ENCODE data around the gene ABHD17A. TPM values are rescaled to one million over a fixed set of nuclear protein-coding genes. Genes with fewer than 3 reads are reported as not detected.

ABHD17A gene
- total and polyA plus RNA-seq, 4 donors = 53.5 to 141 (median 122) TPM

DNA sequence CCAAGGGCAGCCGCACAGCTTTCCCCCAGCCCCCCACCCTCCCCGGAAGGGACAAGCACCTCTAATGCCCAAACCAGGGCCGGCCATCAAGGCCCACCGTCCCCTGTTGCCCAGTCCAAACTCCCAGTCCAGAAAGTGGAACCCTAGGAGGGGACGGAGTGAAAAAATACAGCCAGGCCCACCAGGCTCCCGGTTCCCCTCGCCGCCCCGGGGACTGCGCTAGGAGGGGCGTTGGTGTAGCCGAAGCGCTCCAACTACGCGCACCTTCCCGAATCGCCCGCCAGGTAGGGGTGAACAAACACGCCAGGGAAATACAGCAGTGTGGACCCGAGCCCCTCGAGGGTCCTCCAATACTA lies 23.2 kb downstream of the ABHD17A start:
- Histone ChIP-seq H3K4me3 (ENCODE audit: low read depth, low read length) (peak overlapping the region; percentile 60), H3K36me3 (ENCODE audit: control insufficient read depth, insufficient read depth, low read length) (no peaks in the 10 kb centered on the region), H3K27me3 (ENCODE audit: control insufficient read depth, insufficient read depth, low read length) (no peaks in the 10 kb centered on the region), H3K9me3 (ENCODE audit: control insufficient read depth, insufficient read depth, low read length) (no peaks in the 10 kb centered on the region), H3K27ac (ENCODE audit: low read depth, low read length) (peak overlapping the region; percentile 61), H3K4me1 (ENCODE audit: control insufficient read depth, insufficient read depth, low read length) (peaks cover 68% of the 10 kb centered on the region)
- WGBS (ENCODE audit: insufficient coverage) = 4% methylated on average over 18 of the region's 21 CpGs
- no peak for DNase-seq (ENCODE audit: low read depth in 4 of 6, low spot score in 6 of 6)

DNA sequence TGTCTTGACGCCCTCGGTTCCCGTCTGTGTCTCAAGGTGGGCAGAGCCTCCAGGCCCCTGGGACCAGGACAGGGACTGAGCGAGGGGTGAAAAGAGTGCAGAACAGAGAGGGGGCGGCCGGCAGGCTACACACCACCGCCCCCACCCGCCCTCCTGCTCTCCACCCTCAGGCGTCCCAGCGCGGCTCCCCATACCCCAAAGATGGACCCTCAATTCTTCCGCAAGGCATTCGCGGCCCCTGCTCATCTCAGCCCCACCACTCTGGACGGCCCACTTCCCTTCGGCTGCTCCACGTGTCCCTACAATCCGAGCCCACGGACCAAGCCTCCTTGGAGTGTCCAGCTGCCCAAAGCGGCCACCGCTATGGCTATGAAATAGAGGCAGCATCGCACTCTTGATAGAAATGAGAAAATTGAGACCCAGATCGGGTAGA lies 23.7 kb downstream of the ABHD17A start:
- no peak for DNase-seq (ENCODE audit: low read depth in 4 of 6, low spot score in 6 of 6)
- Histone ChIP-seq H3K4me3 (ENCODE audit: low read depth, low read length) (peak overlapping the region; percentile 60), H3K27ac (ENCODE audit: low read depth, low read length) (peak overlapping the region; percentile 61), H3K4me1 (ENCODE audit: control insufficient read depth, insufficient read depth, low read length) (peaks cover 71% of the 10 kb centered on the region), H3K36me3 (ENCODE audit: control insufficient read depth, insufficient read depth, low read length) (no peaks in the 10 kb centered on the region), H3K9me3 (ENCODE audit: control insufficient read depth, insufficient read depth, low read length) (no peaks in the 10 kb centered on the region), H3K27me3 (ENCODE audit: control insufficient read depth, insufficient read depth, low read length) (no peaks in the 10 kb centered on the region)
- 16% methylated on average over 16 of the region's 23 CpGs for WGBS (ENCODE audit: insufficient coverage)

DNA sequence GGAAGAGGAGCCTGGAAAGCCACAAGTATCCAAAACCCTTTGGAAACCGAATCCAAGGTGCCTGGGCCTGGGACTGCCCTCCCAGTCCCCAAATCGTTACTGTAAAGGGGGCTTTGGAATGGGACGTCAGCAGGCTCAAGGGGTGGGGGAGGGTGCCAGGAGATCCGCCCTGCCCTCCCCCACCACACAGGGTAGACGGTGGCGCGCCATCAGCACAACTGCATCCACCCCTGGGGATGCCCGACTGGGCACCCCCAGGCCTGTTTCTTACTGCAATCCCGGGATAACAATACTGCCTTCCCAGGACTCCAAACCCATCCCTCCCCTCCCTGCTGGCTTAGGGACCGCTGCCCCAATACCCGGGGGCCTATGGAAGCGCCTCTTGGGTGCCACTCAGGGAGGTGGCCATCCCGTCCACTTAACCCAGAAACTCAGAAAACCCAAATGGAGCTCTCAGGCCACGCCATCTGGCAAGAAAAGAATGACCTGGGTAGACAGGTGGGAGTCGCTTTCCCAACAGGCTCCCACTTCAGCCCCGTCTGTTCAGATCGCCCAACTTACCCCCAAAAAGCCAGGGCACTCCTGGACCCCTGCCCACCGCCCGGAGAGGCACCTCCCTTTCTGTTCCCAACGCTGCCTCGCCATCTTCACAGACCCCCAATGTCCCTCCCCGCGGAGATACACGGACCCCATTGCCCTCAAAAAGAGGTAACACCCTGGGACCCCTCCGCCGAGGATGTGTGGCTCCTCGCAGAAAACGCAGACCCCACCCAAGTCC lies 24.3 kb downstream of the ABHD17A start:
- Histone ChIP-seq H3K4me3 (ENCODE audit: low read depth, low read length) (peak overlapping the region; percentile 60), H3K36me3 (ENCODE audit: control insufficient read depth, insufficient read depth, low read length) (no peaks in the 10 kb centered on the region), H3K27me3 (ENCODE audit: control insufficient read depth, insufficient read depth, low read length) (no peaks in the 10 kb centered on the region), H3K4me1 (ENCODE audit: control insufficient read depth, insufficient read depth, low read length) (peaks cover 77% of the 10 kb centered on the region), H3K9me3 (ENCODE audit: control insufficient read depth, insufficient read depth, low read length) (no peaks in the 10 kb centered on the region), H3K27ac (ENCODE audit: low read depth, low read length) (peak overlapping the region; percentile 61)
- WGBS (ENCODE audit: insufficient coverage) = 36% methylated on average over 25 of the region's 28 CpGs
- no peak for DNase-seq (ENCODE audit: low read depth in 4 of 6, low spot score in 6 of 6)

DNA sequence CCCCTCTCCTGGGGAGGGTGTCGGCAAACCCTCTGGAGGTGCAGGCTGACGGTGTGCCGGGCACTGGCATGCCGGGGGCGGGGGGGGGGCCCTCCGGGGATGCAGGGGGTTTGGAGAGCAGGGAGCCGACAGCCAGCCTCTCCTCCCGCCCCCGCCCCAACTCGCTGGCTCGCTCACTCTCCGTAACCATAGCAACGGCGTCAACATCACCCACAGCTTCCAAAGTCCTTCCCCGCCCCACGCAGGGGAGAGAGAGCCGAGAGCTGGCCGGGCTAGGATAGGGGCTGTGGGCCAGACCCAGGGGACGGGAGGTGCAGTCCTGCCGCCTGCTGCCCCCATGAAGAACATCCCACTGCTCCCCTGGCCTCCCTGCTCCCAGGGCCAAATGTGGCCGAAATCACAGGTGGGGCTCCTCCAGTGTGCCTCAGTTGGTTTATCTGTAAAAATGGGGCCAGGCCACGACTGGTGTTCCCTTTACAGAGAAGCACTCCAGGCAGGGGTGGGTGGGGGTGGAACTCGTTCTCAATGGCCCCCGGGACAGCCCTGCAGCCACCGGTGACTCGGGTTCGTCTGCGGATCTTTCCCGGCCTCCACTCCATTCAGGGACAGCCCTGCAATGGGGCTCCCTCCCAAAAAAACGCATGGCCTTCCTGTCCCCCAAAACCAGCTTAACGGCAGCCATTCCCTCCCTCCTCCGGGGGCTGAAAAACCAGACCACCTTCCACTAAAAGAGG lies 25.1 kb downstream of the ABHD17A start:
- Histone ChIP-seq H3K4me1 (ENCODE audit: control insufficient read depth, insufficient read depth, low read length) (peaks cover 83% of the 10 kb centered on the region), H3K9me3 (ENCODE audit: control insufficient read depth, insufficient read depth, low read length) (no peaks in the 10 kb centered on the region), H3K27me3 (ENCODE audit: control insufficient read depth, insufficient read depth, low read length) (no peaks in the 10 kb centered on the region), H3K4me3 (ENCODE audit: low read depth, low read length) (peak overlapping the region; percentile 18), H3K36me3 (ENCODE audit: control insufficient read depth, insufficient read depth, low read length) (no peaks in the 10 kb centered on the region), H3K27ac (ENCODE audit: low read depth, low read length) (no peak overlapping the region)
- 4% methylated on average over 20 of the region's 32 CpGs for WGBS (ENCODE audit: insufficient coverage)
- DNase-seq (ENCODE audit: low read depth in 4 of 6, low spot score in 6 of 6) = peak in 2 of 6 donors; percentile 89 to 93

DNA sequence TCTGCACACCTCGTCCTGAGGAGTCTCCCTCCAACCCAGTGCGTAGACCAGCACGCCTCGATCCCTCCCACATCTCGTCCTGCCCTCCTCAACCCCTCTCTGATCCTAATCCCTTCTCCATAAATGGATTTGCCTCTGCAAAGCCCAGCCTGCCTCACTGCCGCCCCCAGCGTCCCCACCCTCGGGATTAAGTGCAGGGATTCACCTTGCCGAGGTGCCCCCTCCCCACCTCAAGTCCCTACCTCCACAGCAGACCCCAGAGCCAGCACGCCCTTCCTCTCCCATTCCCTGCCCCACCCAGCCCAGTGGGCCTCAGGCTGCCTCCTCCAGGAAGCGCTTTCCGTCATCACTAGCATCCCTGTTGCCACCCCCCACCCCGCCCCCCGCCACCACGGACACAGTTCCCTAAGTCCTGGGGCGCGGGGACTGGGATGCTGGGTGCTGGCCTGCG lies 25.9 kb downstream of the ABHD17A start:
- H3K4me3 ChIP-seq (ENCODE audit: low read depth, low read length) = no peak overlapping the region
- H3K4me1 ChIP-seq (ENCODE audit: control insufficient read depth, insufficient read depth, low read length) = peaks cover 83% of the 10 kb centered on the region
- H3K36me3 ChIP-seq (ENCODE audit: control insufficient read depth, insufficient read depth, low read length) = peaks cover 7% of the 10 kb centered on the region
- H3K27me3 ChIP-seq (ENCODE audit: control insufficient read depth, insufficient read depth, low read length) = no peaks in the 10 kb centered on the region
- no peak for DNase-seq (ENCODE audit: low read depth in 4 of 6, low spot score in 6 of 6)
- 46% methylated on average over 11 of the region's 18 CpGs for WGBS (ENCODE audit: insufficient coverage)
- H3K9me3 ChIP-seq (ENCODE audit: control insufficient read depth, insufficient read depth, low read length) = no peaks in the 10 kb centered on the region
- H3K27ac ChIP-seq (ENCODE audit: low read depth, low read length) = no peak overlapping the region

DNA sequence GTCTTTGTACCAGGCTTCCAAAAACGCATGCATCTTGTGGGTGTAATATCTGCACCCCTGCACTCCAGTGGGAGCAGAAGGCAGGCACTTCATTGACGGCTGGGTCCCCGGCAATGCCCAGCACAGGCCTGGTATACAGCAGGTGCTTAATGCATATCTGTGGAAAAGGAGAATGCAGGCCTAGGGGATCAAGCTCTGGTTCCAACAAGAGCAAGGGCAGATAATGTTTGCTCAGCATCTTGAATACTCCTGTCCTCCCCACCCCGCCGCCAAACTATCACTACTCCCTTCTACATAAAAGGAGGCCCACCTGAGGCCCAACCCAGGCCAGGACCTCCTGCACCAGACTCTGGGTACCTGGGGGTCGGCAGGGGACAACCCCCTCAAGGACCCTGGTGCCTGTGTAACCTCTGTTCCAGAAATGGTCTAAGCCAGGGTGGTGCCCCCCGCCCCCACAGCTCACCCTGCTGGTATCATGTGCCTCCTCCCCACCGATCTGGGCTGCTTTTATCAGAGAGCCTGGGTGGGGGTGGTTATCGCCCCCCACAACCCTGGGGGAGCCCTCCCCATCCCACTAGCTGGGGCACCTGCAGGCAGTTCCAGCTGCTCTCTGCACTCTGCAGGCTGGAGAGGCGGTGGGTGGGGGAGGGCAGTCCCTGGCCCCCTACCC lies 26.7 kb downstream of the ABHD17A start:
- H3K27me3 ChIP-seq (ENCODE audit: control insufficient read depth, insufficient read depth, low read length) = no peaks in the 10 kb centered on the region
- no peak for DNase-seq (ENCODE audit: low read depth in 4 of 6, low spot score in 6 of 6)
- WGBS (ENCODE audit: insufficient coverage) = 70% methylated on average over 7 of the region's 10 CpGs
- H3K4me1 ChIP-seq (ENCODE audit: control insufficient read depth, insufficient read depth, low read length) = peaks cover 82% of the 10 kb centered on the region
- H3K9me3 ChIP-seq (ENCODE audit: control insufficient read depth, insufficient read depth, low read length) = no peaks in the 10 kb centered on the region
- no peak overlapping the region for H3K27ac ChIP-seq (ENCODE audit: low read depth, low read length)
- peaks cover 15% of the 10 kb centered on the region for H3K36me3 ChIP-seq (ENCODE audit: control insufficient read depth, insufficient read depth, low read length)
- H3K4me3 ChIP-seq (ENCODE audit: low read depth, low read length) = no peak overlapping the region

DNA sequence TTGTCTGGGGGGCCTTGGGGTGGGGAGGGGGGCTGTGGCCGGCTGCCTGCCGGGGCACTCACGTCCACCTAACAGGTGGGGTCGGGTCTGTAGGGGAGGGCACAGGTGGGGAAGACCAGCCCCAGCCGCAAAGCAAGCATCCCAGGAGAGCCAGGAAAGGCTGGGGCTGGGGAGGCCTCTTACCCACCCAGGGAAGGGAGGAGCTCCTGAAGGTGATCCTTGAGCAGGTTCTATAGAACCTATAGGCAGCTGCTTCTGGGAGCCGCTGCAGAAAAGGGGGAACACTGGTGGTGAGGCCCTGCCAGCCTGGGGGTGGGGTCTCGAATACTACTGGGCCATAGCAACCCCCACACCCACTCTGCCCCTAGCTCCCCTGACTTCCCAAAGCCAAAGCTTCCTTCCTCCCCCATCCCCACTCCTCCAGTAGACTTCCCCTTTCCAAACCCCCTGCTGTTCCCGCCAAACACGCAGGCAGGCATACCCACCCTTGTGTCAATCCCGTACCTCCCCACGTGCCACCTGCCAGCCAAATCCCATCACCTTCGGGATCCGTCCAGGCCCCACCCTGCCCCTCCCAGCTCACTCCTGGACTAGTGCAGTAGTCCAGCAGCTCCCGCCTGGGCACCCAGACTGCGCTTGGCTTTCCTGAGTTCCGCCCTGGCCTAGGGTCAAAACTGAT lies 27.5 kb downstream of the ABHD17A start:
- Histone ChIP-seq H3K9me3 (ENCODE audit: control insufficient read depth, insufficient read depth, low read length) (no peaks in the 10 kb centered on the region), H3K27ac (ENCODE audit: low read depth, low read length) (peak overlapping the region; percentile 69), H3K27me3 (ENCODE audit: control insufficient read depth, insufficient read depth, low read length) (no peaks in the 10 kb centered on the region), H3K36me3 (ENCODE audit: control insufficient read depth, insufficient read depth, low read length) (peaks cover 22% of the 10 kb centered on the region), H3K4me1 (ENCODE audit: control insufficient read depth, insufficient read depth, low read length) (peaks cover 89% of the 10 kb centered on the region), H3K4me3 (ENCODE audit: low read depth, low read length) (peak overlapping the region; percentile 27)
- DNase-seq (ENCODE audit: low read depth in 4 of 6, low spot score in 6 of 6) = no peak
- WGBS (ENCODE audit: insufficient coverage) = 67% methylated on average over 14 of the region's 16 CpGs

DNA sequence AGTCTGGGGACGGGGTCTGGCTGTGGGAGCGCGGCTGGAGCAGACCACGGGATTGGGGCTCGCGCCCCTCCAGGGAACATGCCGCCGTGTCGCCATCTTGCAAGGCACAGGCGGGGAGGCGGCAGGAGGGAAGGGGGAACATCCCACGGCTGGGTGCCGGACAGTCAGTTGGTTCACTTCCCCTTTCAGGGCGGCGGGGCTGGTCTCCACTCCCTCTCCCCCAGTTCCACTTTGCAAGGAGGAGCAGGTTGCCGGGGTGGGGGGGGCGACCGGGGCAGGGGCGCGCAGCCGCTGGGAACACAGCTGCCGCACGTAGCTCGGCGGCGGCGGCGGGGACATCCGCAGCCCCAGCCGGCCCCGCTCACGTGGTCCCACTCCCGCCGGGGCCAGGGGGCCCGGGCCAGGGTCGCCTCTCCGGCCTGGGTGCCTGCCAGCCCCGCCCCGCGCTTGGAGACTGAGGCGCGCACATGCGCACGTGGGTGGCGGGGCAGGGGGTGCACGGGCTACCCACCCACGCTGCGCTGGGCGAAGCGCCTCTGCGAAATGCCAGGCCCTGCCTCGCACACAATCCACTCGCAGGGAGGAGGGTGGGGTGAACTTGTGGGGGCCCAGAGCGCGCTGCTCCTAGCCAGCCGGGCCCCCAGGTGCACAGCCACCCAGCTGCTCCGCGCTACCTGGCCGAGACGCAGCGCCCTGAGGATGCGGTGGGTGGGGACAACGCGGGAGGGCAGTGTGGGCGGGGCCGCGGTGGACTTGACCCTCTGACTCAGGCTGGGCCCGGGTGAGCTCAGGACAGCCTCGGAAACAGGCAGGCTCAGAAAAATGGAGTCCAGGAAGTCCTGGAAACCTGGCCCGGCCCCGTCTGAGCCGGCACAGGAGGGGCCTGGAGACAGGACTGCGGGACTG lies 28.3 kb downstream of the ABHD17A start:
- H3K27me3 ChIP-seq (ENCODE audit: control insufficient read depth, insufficient read depth, low read length) = no peaks in the 10 kb centered on the region
- DNase-seq (ENCODE audit: low read depth in 4 of 6, low spot score in 6 of 6) = peak in 2 of 6 donors; percentile 58 to 74
- 4% methylated on average over 68 of the region's 73 CpGs for WGBS (ENCODE audit: insufficient coverage)

More for the DNA sequence above, 28.3 kb downstream of the ABHD17A start:
- peak overlapping the region; percentile 45 for H3K4me3 ChIP-seq (ENCODE audit: low read depth, low read length)
- H3K4me1 ChIP-seq (ENCODE audit: control insufficient read depth, insufficient read depth, low read length) = peaks cover 91% of the 10 kb centered on the region
- H3K36me3 ChIP-seq (ENCODE audit: control insufficient read depth, insufficient read depth, low read length) = peaks cover 25% of the 10 kb centered on the region
- H3K9me3 ChIP-seq (ENCODE audit: control insufficient read depth, insufficient read depth, low read length) = no peaks in the 10 kb centered on the region
- peak overlapping the region; percentile 89 for H3K27ac ChIP-seq (ENCODE audit: low read depth, low read length)

All from spinal cord (tissue), 10 donors.